T-helper 2 cell treated with Interferon-gamma antibody and Interleukin-4, amounts not matched to agents 5 μg/mL and 100 μg/mL, for 36 hours (primary cell): ENCODE results near the gene SEMA6A.

Source experiments
- DNase-seq: peaks from one replicate; pipeline ENCODE4 v3.0.0; 2021; ENCODE audit warnings: low spot score
- H3K27ac Mint-ChIP-seq: one replicate; pipeline ENCODE4 v1.8.0; 2021; ENCODE audit warnings: mild to moderate bottlenecking, mixed read lengths
- H3K27me3 Mint-ChIP-seq: one replicate; pipeline ENCODE4 v1.8.0; 2021; ENCODE audit warnings: low read depth, mixed read lengths
- H3K36me3 Mint-ChIP-seq: one replicate; pipeline ENCODE4 v1.8.0; 2021; ENCODE audit warnings: low read depth, mixed read lengths
- H3K4me1 Mint-ChIP-seq: one replicate; pipeline ENCODE4 v1.8.0; 2021; ENCODE audit warnings: low read depth, mixed read lengths
- H3K4me3 Mint-ChIP-seq: one replicate; pipeline ENCODE4 v1.8.0; 2022; ENCODE audit warnings: mild to moderate bottlenecking, moderate library complexity, mixed read lengths
- H3K9me3 Mint-ChIP-seq: one replicate; pipeline ENCODE4 v1.8.0; 2021; ENCODE audit warnings: mixed read lengths

The SEMA6A gene

DNA sequence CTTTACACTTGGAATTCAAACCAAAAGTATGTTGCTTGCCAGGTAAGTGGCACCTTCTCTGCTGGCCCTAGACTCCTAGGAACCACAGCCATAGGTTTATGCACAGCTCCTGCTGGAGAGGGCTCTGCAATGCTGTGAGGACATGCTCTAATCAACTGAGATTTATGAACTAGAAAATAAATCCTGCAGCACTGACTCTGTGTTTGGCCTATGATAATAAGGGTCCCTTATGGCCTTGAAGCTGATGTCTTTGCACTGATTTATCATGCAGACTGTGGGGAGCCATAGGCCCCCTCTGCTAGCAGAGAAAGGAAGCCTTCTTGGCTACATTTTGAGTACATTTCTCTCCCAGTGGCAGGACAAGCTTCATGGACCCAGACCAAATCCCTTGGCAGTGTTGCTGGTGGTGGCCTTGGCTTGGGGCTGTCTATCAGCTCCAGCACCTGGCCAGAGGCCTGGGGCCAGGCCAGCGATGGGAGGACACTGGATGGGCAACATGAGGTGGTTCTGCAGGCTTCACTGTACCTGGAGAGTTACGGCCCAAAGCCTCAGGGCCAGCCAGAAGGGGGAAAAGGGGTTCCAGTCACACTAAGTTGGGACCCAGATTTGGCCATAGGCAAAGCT, 178.0 kb downstream of the SEMA6A start:
- H3K4me3 Mint-ChIP-seq = no peak overlapping the region
- no peak overlapping the region for H3K27ac Mint-ChIP-seq
- no peak for DNase-seq
- no peaks in the 10 kb centered on the region for H3K36me3 Mint-ChIP-seq
- H3K27me3 Mint-ChIP-seq = no peaks in the 10 kb centered on the region
- no peaks in the 10 kb centered on the region for H3K4me1 Mint-ChIP-seq
- H3K9me3 Mint-ChIP-seq = no peaks in the 10 kb centered on the region

DNA sequence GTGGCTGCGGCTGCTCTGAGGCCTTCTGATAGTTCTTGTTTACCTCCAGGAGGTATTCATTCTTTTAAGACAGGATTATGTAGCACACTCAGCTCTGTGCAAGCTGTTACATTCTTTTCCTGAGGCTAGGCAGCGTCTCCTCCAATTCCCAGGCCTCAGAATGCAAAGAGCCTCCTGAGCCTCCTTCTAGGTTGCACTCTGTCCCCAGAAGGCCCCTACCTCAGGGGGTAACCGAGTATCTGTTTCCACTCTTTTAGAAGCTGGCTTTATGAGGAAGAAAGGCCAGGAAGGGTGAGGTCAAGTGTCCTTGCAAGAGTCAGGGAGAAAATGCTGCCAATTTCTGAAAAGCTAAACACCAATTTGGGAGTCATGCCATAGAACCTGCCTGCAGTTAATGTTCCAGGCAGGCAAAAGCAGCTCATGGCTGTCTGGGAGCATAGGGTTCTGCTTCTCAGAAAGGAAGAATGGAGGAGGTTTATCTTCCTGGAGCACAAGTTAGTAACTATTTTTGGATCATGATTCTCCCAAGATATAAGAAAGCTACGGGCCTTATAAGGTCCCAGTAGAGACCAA, 178.9 kb downstream of the SEMA6A start:
- no peak overlapping the region for H3K4me3 Mint-ChIP-seq
- no peak overlapping the region for H3K27ac Mint-ChIP-seq
- H3K4me1 Mint-ChIP-seq = no peaks in the 10 kb centered on the region
- DNase-seq = no peak
- H3K36me3 Mint-ChIP-seq = no peaks in the 10 kb centered on the region
- H3K27me3 Mint-ChIP-seq = no peaks in the 10 kb centered on the region
- H3K9me3 Mint-ChIP-seq = peaks cover 3% of the 10 kb centered on the region

DNA sequence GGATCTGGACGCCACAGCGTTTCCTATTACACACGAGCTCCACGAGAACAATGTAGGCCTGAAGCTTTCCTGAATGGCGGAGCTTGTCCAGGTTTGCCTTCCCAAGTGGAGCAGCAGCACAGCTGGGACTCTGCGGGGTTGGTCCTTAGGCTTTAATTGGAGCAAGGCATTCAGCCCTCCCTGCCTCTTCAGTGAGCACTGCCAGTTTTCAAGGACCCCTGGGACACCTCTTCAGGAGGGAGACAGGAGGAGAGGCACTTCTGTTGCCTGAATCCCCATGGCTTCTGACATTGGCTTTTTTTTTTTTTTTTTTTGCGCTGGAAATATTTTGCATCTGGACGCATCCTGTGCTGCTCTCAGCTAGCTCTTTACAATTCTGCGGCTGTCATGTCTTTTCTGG, 179.4 kb downstream of the SEMA6A start:
- H3K27me3 Mint-ChIP-seq = no peaks in the 10 kb centered on the region
- H3K9me3 Mint-ChIP-seq = peaks cover 3% of the 10 kb centered on the region
- no peaks in the 10 kb centered on the region for H3K4me1 Mint-ChIP-seq
- H3K4me3 Mint-ChIP-seq = no peak overlapping the region
- DNase-seq = no peak
- no peak overlapping the region for H3K27ac Mint-ChIP-seq
- no peaks in the 10 kb centered on the region for H3K36me3 Mint-ChIP-seq

DNA sequence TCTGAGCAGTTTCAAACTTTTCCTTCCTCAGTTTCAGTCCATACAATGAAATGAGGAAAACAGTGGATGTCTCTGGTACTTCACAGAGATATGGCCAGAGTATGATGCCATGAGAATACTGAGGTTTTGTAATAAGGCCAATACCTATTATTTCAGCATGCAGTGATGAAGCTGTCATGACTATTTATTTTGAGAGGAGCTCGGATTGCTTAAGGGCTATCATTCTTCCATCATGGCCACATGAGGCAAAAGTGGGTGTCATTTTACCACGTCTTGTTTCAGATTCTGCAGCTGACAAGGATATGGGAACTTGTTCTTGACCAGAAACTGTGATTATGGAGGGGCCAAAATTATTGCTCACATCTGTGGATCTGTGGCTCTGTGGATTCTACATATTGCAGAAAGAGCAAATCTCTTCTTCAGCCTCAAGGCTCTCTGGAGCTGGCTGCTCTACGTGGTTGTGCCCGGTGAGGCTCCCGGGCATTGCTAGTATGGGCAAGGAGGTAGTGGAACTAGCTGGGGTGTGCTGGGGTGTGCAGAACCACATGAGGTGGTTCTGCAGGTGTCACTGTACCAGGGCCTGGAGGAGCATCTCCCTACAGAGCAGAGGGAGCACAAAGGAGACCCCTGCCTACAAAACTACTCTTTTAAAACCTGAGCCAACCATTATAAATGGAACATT, 180.3 kb downstream of the SEMA6A start:
- Mint-ChIP-seq H3K4me1 (no peaks in the 10 kb centered on the region), H3K9me3 (peaks cover 3% of the 10 kb centered on the region), H3K36me3 (no peaks in the 10 kb centered on the region), H3K4me3 (no peak overlapping the region), H3K27me3 (no peaks in the 10 kb centered on the region), H3K27ac (no peak overlapping the region)
- no peak for DNase-seq
